ENCODE measurements around the gene KCNN2. TPM values are rescaled to one million over a fixed set of nuclear protein-coding genes. Genes with fewer than 3 reads are reported as not detected.

The KCNN2 gene
- total RNA-seq, 4 donors from 2014 or later: 0.17 to 1.3 (median 0.98) TPM

DNA sequence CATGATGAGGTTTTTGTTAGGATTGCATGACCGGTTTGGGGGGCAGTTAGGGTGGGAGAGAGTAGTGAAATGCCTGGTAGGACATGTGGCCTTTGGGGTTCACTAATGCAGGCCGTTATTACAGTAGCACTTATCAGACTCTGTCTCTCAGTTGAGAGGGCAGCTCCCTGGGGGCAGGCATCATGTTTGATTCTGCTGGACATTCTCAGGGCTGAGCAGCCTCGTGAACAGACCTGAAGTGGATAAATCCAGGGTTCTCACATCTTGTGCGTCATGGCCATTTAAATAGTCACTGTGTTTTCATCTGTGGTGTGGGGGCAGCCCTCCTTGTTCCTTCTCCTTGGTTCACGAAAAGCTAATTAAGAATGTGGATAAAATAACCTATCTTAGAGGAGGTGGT lies 18.9 kb downstream of the KCNN2 start:
- no peak overlapping the region for H3K4me3 ChIP-seq (ENCODE audit: low read depth, poor library complexity, severe bottlenecking)
- intact Hi-C loops (cut with DNase I; ENCODE audit: low total_unique reads): no loop called here
- no peak for DNase-seq (ENCODE audit: low spot score in 2 of 2)
- 74 to 78% methylated on average over 5 of the region's 5 CpGs for WGBS, 2 donors
- no peak for TF ChIP-seq CTCF (IDR thresholded peaks at IDR 0.05)
- TF ChIP-seq POLR2A (IDR thresholded peaks at IDR 0.05): no peak

DNA sequence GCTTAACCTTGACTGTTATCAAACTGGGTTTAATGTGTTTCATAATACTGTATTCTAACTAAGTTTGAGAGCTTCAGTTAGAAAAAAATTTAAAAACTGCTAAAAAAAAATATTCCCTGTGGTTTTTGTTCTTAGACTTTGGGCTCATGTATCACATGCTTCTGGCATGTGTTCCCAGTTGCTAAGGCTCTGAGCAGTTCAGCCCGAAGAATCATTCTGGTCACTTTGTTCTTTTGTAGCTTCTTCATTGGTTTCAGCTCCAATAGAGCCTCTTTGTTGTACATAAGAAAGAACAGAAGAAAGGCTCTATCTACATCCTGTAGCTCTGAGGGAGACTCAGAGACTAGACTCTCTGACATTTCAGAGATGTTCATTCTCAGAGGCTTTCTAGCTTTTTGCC lies 25.6 kb downstream of the KCNN2 start:
- intact Hi-C loops (cut with DNase I; ENCODE audit: low total_unique reads): no loop called here
- WGBS, 2 donors: 45 to 64% methylated on average over 1 of the region's 1 CpG
- TF ChIP-seq CTCF (IDR thresholded peaks at IDR 0.05): no peak
- TF ChIP-seq POLR2A (IDR thresholded peaks at IDR 0.05): no peak
- H3K4me3 ChIP-seq (ENCODE audit: low read depth, poor library complexity, severe bottlenecking): no peak overlapping the region
- no peak for DNase-seq (ENCODE audit: low spot score in 2 of 2)

DNA sequence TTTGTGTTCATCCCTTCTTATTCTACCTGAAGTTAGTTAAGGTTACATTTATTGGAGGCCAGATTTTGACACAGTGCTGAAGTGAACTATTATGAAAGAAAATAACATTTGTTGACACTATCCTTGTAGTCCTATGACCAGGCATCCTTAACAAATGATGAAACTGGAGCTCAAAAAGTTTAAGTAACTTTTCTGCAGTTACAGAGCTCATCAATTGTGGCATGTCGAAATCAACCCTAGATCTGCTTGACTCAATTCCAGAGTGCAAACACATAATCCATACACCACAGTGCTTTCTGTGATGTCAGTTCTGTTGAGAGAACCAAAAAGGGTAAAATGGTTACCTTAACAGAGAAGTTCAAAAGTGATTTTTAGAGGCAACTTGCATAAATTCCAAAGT lies 28.6 kb downstream of the KCNN2 start:
- 94 to 100% methylated on average over 1 of the region's 1 CpG for WGBS, 2 donors
- no peak for TF ChIP-seq POLR2A (IDR thresholded peaks at IDR 0.05)
- no peak for TF ChIP-seq CTCF (IDR thresholded peaks at IDR 0.05)
- H3K4me3 ChIP-seq (ENCODE audit: low read depth, poor library complexity, severe bottlenecking): no peak overlapping the region
- DNase-seq (ENCODE audit: low spot score in 2 of 2): no peak
- intact Hi-C loops (cut with DNase I; ENCODE audit: low total_unique reads): no loop called here

DNA sequence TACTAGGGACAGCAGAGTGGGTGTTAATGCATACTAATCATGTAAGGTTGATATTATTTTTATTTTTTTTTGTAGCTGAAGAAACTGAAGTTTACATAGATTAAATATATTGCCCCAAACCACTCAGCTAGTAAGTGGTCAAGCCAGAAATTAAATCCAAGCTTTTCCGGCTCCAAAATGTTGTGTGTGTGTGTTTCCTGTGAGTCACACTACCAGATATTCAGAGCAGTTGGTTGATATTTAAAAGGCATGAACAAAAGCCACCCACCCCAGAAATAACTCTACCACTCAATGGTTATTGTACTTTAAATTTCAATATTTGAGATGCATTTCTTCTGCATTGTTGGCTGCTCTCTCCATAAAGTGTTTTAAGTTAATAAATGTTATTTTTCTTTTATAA lies 29.5 kb downstream of the KCNN2 start:
- H3K4me3 ChIP-seq (ENCODE audit: low read depth, poor library complexity, severe bottlenecking): no peak overlapping the region
- no peak for DNase-seq (ENCODE audit: low spot score in 2 of 2)
- TF ChIP-seq POLR2A (IDR thresholded peaks at IDR 0.05) (no peak), CTCF (IDR thresholded peaks at IDR 0.05) (no peak)
- WGBS, 2 donors: 43 to 54% methylated on average over 1 of the region's 1 CpG
- intact Hi-C loops (cut with DNase I; ENCODE audit: low total_unique reads): no loop called here

DNA sequence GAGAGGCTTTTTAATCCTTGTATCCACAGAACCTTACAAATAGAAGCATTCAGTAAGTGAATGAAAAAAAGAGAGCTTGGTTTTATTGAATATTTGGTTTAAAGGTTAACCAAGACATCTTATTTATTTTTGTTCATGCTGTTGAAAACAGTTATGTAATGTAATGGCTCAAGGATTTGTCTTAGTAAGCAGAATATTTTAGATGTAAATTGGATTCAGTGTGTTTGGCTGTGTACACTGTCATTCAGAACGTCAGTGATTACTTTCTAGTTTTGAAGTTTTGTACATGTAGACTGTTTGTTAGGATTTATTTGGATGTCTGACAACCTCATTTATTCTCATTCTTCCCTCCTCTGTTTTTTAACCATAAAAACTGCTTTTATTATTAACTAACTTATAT lies 31.3 kb downstream of the KCNN2 start:
- intact Hi-C loops (cut with DNase I; ENCODE audit: low total_unique reads): no loop called here

More for the DNA sequence above, 31.3 kb downstream of the KCNN2 start:
- WGBS, 2 donors: 26 to 33% methylated on average over 1 of the region's 1 CpG
- DNase-seq (ENCODE audit: low spot score in 2 of 2): no peak
- H3K4me3 ChIP-seq (ENCODE audit: low read depth, poor library complexity, severe bottlenecking): no peak overlapping the region
- TF ChIP-seq POLR2A (IDR thresholded peaks at IDR 0.05): no peak
- TF ChIP-seq CTCF (IDR thresholded peaks at IDR 0.05): no peak
